ENCODE results near the gene SDK1. TPM values are rescaled to one million over a fixed set of nuclear protein-coding genes. Genes with fewer than 3 reads are reported as not detected.

The SDK1 gene
- total RNA-seq, 2 experiments from 2014 or later = 0.25 to 0.78 TPM

GRCh38 chr7:4099651-4100050 is 798.6 kb downstream of the SDK1 start:
- CTCF ChIA-PET = no interaction called here

GRCh38 chr7:4100148-4100547 is 799.1 kb downstream of the SDK1 start:
- intact Hi-C loops (cut with micrococcal nuclease) = no loop called here
- DNase-seq (no peak), ATAC-seq (no peak)
- Mint-ChIP-seq H3K27ac (no peak overlapping the region), H3K4me1 (ENCODE audit: low read depth) (peaks cover 23% of the 10 kb centered on the region), H3K27me3 (no peaks in the 10 kb centered on the region), H3K9me3 (no peaks in the 10 kb centered on the region), H3K4me3 (no peak overlapping the region), H3K36me3 (ENCODE audit: low read depth) (no peaks in the 10 kb centered on the region)
- CTCF ChIA-PET = no interaction called here
- POLR2A ChIA-PET = no interaction called here
- no peak for TF ChIP-seq CTCF (IDR thresholded peaks at IDR 0.05)

More at GRCh38 chr7:4099651-4100050, 798.6 kb downstream of the SDK1 start:
- Mint-ChIP-seq H3K36me3 (ENCODE audit: low read depth) (no peaks in the 10 kb centered on the region), H3K9me3 (no peaks in the 10 kb centered on the region), H3K27me3 (no peaks in the 10 kb centered on the region), H3K27ac (no peak overlapping the region), H3K4me3 (no peak overlapping the region), H3K4me1 (ENCODE audit: low read depth) (peaks cover 25% of the 10 kb centered on the region)
- ATAC-seq (no peak), DNase-seq (no peak)
- POLR2A ChIA-PET = no interaction called here
- TF ChIP-seq CTCF (IDR thresholded peaks at IDR 0.05) = no peak
- intact Hi-C loops (cut with micrococcal nuclease) = no loop called here

- ChIA-PET POLR2A (no interaction called here), CTCF (no interaction called here)
- DNase-seq (no peak), ATAC-seq (no peak)
- TF ChIP-seq CTCF (IDR thresholded peaks at IDR 0.05) = no peak
- Mint-ChIP-seq H3K4me3 (no peak overlapping the region), H3K36me3 (ENCODE audit: low read depth) (no peaks in the 10 kb centered on the region), H3K4me1 (ENCODE audit: low read depth) (peaks cover 23% of the 10 kb centered on the region), H3K9me3 (no peaks in the 10 kb centered on the region), H3K27ac (no peak overlapping the region), H3K27me3 (no peaks in the 10 kb centered on the region)
- intact Hi-C loops (cut with micrococcal nuclease) = no loop called here
Observed at GRCh38 chr7:4100691-4101090, 799.6 kb downstream of the SDK1 start.

- no peak overlapping the region for H3K27ac Mint-ChIP-seq
- no peaks in the 10 kb centered on the region for H3K36me3 Mint-ChIP-seq (ENCODE audit: low read depth)
- intact Hi-C loops (cut with micrococcal nuclease) = no loop called here
- H3K4me3 Mint-ChIP-seq = no peak overlapping the region
- DNase-seq (no peak), ATAC-seq (no peak)
- no peak for TF ChIP-seq CTCF (IDR thresholded peaks at IDR 0.05)
- H3K4me1 Mint-ChIP-seq (ENCODE audit: low read depth) = peaks cover 11% of the 10 kb centered on the region
- ChIA-PET CTCF (interaction anchor here (1.5 kb wide), 1 partner anchor 8 kb away, joined by 6 read pairs; no protein-coding TSS in a partner anchor), POLR2A (no interaction called here)
- H3K9me3 Mint-ChIP-seq = no peaks in the 10 kb centered on the region
- no peaks in the 10 kb centered on the region for H3K27me3 Mint-ChIP-seq
Observed at GRCh38 chr7:4102231-4102841, 801.3 kb downstream of the SDK1 start.

GRCh38 chr7:4103352-4104091 is 802.5 kb downstream of the SDK1 start:
- CTCF ChIA-PET = interaction anchor here (1.5 kb wide), 1 partner anchor 9 kb away, joined by 6 read pairs; no protein-coding TSS in a partner anchor
- ATAC-seq = no peak
- H3K4me3 Mint-ChIP-seq = no peak overlapping the region

More at GRCh38 chr7:4103352-4104091, 802.5 kb downstream of the SDK1 start:
- Mint-ChIP-seq H3K9me3 (no peaks in the 10 kb centered on the region), H3K4me1 (ENCODE audit: low read depth) (peaks cover 2% of the 10 kb centered on the region), H3K36me3 (ENCODE audit: low read depth) (no peaks in the 10 kb centered on the region), H3K27me3 (no peaks in the 10 kb centered on the region), H3K27ac (no peak overlapping the region)
- peak; percentile 52 for TF ChIP-seq CTCF (IDR thresholded peaks at IDR 0.05)
- POLR2A ChIA-PET = no interaction called here
- intact Hi-C loops (cut with micrococcal nuclease) = no loop called here
- DNase-seq = no peak

Data from activated CD8-positive, alpha-beta T cell treated with anti-CD3 and anti-CD28 coated beads for 36 hours (primary cell).